ENCODE results near the gene SAMSN1. TPM values are rescaled to one million over a fixed set of nuclear protein-coding genes. Genes with fewer than 3 reads are reported as not detected.
A peak's percentile ranks its signal among the peaks of the same experiment; 100 is the strongest.

The SAMSN1 gene
- total and polyA plus RNA-seq, 9 of the 15 experiments (the other 6 are each of a cell fraction or from before 2014, with no cell fraction given): 101 to 223 (median 159) TPM

GRCh38 chr21:14491269-14491681, 54.8 kb downstream of the SAMSN1 start (continued):
- TF ChIP-seq E2F3 (CRISPR knock-in tag; IDR thresholded peaks at IDR 0.05) (no peak), NONO (IDR thresholded peaks at IDR 0.05; ENCODE audit: low read depth in 2 of 2, low read length in 1 of 2) (no peak), NFIX (CRISPR knock-in tag; IDR thresholded peaks at IDR 0.05; ENCODE audit: low read depth) (no peak), U2AF2 (optimal IDR thresholded peaks at IDR 0.05; ENCODE audit: low read depth, low read length) (no peak), ZNF146 (CRISPR knock-in tag; IDR thresholded peaks at IDR 0.05; ENCODE audit: unreplicated experiment) (no peak), ILF3 (IDR thresholded peaks at IDR 0.05; ENCODE audit: borderline replicate concordance) (no peak), HEY1 (CRISPR knock-in tag; IDR thresholded peaks at IDR 0.05; ENCODE audit: borderline replicate concordance) (no peak), MYNN (IDR thresholded peaks at IDR 0.05) (no peak), MYNN (CRISPR knock-in tag; IDR thresholded peaks at IDR 0.05) (no peak), ZKSCAN3 (CRISPR knock-in tag; IDR thresholded peaks at IDR 0.05) (no peak), CREBBP (IDR thresholded peaks at IDR 0.05; ENCODE audit: low read depth, low read length) (no peak), CBFA2T2 (conservative IDR thresholded peaks at IDR 0.05) (peak; percentile 75), NEUROD1 (IDR thresholded peaks at IDR 0.05; ENCODE audit: borderline replicate concordance, low read depth, low read length, partially characterized antibody) (no peak), RBM25 (IDR thresholded peaks at IDR 0.05; ENCODE audit: low read depth, low read length, severe bottlenecking) (peak; percentile 73)
- TF ChIP-seq, protein P1, sequence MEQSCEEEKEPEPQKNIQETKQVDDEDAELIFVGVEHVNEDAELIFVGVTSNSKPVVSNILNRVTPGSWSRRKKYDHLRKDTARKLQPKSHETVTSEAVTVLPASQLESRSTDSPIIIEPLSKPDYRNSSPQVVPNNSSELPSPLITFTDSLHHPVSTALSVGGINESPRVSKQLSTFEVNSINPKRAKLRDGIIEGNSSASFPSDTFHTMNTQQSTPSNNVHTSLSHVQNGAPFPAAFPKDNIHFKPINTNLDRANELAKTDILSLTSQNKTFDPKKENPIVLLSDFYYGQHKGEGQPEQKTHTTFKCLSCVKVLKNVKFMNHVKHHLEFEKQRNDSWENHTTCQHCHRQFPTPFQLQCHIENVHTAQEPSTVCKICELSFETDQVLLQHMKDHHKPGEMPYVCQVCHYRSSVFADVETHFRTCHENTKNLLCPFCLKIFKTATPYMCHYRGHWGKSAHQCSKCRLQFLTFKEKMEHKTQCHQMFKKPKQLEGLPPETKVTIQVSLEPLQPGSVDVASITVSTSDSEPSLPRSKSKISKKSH (CRISPR knock-in tag; IDR thresholded peaks at IDR 0.05): no peak
- TF ChIP-seq, protein P2, sequence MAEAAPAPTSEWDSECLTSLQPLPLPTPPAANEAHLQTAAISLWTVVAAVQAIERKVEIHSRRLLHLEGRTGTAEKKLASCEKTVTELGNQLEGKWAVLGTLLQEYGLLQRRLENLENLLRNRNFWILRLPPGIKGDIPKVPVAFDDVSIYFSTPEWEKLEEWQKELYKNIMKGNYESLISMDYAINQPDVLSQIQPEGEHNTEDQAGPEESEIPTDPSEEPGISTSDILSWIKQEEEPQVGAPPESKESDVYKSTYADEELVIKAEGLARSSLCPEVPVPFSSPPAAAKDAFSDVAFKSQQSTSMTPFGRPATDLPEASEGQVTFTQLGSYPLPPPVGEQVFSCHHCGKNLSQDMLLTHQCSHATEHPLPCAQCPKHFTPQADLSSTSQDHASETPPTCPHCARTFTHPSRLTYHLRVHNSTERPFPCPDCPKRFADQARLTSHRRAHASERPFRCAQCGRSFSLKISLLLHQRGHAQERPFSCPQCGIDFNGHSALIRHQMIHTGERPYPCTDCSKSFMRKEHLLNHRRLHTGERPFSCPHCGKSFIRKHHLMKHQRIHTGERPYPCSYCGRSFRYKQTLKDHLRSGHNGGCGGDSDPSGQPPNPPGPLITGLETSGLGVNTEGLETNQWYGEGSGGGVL (CRISPR knock-in tag; IDR thresholded peaks at IDR 0.05): no peak
- TF ChIP-seq, protein P3, sequence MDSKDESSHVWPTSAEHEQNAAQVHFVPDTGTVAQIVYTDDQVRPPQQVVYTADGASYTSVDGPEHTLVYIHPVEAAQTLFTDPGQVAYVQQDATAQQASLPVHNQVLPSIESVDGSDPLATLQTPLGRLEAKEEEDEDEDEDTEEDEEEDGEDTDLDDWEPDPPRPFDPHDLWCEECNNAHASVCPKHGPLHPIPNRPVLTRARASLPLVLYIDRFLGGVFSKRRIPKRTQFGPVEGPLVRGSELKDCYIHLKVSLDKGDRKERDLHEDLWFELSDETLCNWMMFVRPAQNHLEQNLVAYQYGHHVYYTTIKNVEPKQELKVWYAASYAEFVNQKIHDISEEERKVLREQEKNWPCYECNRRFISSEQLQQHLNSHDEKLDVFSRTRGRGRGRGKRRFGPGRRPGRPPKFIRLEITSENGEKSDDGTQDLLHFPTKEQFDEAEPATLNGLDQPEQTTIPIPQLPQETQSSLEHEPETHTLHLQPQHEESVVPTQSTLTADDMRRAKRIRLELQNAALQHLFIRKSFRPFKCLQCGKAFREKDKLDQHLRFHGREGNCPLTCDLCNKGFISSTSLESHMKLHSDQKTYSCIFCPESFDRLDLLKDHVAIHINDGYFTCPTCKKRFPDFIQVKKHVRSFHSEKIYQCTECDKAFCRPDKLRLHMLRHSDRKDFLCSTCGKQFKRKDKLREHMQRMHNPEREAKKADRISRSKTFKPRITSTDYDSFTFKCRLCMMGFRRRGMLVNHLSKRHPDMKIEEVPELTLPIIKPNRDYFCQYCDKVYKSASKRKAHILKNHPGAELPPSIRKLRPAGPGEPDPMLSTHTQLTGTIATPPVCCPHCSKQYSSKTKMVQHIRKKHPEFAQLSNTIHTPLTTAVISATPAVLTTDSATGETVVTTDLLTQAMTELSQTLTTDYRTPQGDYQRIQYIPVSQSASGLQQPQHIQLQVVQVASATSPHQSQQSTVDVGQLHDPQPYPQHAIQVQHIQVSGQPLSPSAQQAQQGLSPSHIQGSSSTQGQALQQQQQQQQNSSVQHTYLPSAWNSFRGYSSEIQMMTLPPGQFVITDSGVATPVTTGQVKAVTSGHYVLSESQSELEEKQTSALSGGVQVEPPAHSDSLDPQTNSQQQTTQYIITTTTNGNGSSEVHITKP (IDR thresholded peaks at IDR 0.05; ENCODE audit: partially characterized antibody): no peak
- TF ChIP-seq, protein P4, sequence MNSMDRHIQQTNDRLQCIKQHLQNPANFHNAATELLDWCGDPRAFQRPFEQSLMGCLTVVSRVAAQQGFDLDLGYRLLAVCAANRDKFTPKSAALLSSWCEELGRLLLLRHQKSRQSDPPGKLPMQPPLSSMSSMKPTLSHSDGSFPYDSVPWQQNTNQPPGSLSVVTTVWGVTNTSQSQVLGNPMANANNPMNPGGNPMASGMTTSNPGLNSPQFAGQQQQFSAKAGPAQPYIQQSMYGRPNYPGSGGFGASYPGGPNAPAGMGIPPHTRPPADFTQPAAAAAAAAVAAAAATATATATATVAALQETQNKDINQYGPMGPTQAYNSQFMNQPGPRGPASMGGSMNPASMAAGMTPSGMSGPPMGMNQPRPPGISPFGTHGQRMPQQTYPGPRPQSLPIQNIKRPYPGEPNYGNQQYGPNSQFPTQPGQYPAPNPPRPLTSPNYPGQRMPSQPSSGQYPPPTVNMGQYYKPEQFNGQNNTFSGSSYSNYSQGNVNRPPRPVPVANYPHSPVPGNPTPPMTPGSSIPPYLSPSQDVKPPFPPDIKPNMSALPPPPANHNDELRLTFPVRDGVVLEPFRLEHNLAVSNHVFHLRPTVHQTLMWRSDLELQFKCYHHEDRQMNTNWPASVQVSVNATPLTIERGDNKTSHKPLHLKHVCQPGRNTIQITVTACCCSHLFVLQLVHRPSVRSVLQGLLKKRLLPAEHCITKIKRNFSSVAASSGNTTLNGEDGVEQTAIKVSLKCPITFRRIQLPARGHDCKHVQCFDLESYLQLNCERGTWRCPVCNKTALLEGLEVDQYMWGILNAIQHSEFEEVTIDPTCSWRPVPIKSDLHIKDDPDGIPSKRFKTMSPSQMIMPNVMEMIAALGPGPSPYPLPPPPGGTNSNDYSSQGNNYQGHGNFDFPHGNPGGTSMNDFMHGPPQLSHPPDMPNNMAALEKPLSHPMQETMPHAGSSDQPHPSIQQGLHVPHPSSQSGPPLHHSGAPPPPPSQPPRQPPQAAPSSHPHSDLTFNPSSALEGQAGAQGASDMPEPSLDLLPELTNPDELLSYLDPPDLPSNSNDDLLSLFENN (IDR thresholded peaks at IDR 0.05; ENCODE audit: low read depth in 2 of 2, low read length in 2 of 2): no peak

Data from K562 (cell line).